GM12878 (cell line): ENCODE measurements around the gene GNG10.

Experiments used
- CEBPZ ChIP-seq: fragments of 150-350 bp; IDR thresholded peaks from 2 replicates; pipeline ENCODE4 v1.6.1; 2016; ENCODE audit warnings: low read depth, low read length
- CHD2 ChIP-seq: IDR thresholded peaks from 2 replicates; pipeline ENCODE4 v1.6.1; 2011; ENCODE audit warnings: low read depth, low read length, improper control_type of control experiment, borderline replicate concordance
- CTCF ChIP-seq, 3 experiments: IDR thresholded peaks in 2 of 3; conservative IDR thresholded peaks in 1 of 3; 2 replicates each; pipeline ENCODE4 v1.5.1; 2011; ENCODE audit warnings: low read depth in 3 of 3, low read length in 3 of 3, mild to moderate bottlenecking in 3 of 3, control low read depth in 2 of 3, moderate library complexity in 2 of 3, inconsistent platforms in 1 of 3, mixed read lengths in 1 of 3; ENCODE audit not compliant: control insufficient read depth in 2 of 3, insufficient read depth in 1 of 3; ENCODE audit errors: extremely low read depth in 1 of 3
- EGR1 ChIP-seq, 2 experiments: IDR thresholded peaks; 1 replicate in 1 of 2; 2 replicates in 1 of 2; pipeline ENCODE4 v1.6.1; 2011 to 2012; ENCODE audit warnings: low read depth in 2 of 2, low read length in 2 of 2, borderline replicate concordance in 1 of 2, mild to moderate bottlenecking in 1 of 2, moderate library complexity in 1 of 2
- MXI1 ChIP-seq: fragments of 150-350 bp; IDR thresholded peaks from 2 replicates; pipeline ENCODE4 v1.6.1; 2011; ENCODE audit warnings: low read depth, mild to moderate bottlenecking, inconsistent platforms, low read length, improper control_type of control experiment
- NFXL1 ChIP-seq: fragments of 450-650 bp; IDR thresholded peaks from 2 replicates; pipeline ENCODE4 v1.6.1; 2017; ENCODE audit warnings: antibody characterized with exemption, mild to moderate bottlenecking, borderline replicate concordance
- POLR2AphosphoS5 ChIP-seq: IDR thresholded peaks from 2 replicates; pipeline ENCODE4 v1.6.1; 2011; ENCODE audit warnings: mild to moderate bottlenecking, low read length, inconsistent platforms
- RAD21 ChIP-seq: IDR thresholded peaks from 2 replicates; pipeline ENCODE4 v1.6.1; 2011; ENCODE audit warnings: mild to moderate bottlenecking, low read depth, low read length, moderate library complexity; ENCODE audit not compliant: insufficient read depth

GRCh38 chr9:111661150-111661801 is at the start of gene GNG10:
- TF ChIP-seq CHD2: no peak
- TF ChIP-seq RAD21: no peak
- TF ChIP-seq CTCF (IDR thresholded peaks at IDR 0.05 in 2 of 3, conservative IDR thresholded peaks at IDR 0.05 in 1 of 3; ENCODE audit: control insufficient read depth in 2 of 3, extremely low read depth in 1 of 3, insufficient read depth in 1 of 3, low read depth in 3 of 3, low read length in 3 of 3): no peak
- TF ChIP-seq POLR2AphosphoS5: peak; percentile 31; the same call in 1 of the 2 replicates
- TF ChIP-seq CEBPZ: no peak
- 0 out of 2 replicates have a peak, but pooled peaks have one; percentile 40 for TF ChIP-seq MXI1
- peak in 1 of 2 experiments; percentile 75; a peak in 2 of 3 replicates for TF ChIP-seq EGR1 (IDR thresholded peaks at IDR 0.05; ENCODE audit: borderline replicate concordance in 1 of 2, low read depth in 2 of 2, low read length in 2 of 2)
- no peak for TF ChIP-seq NFXL1
